ENCODE measurements around the gene SOX6. TPM values are rescaled to one million over a fixed set of nuclear protein-coding genes. Genes with fewer than 3 reads are reported as not detected.
"Not testable (repeated sequence)": the region's sequence is repeated elsewhere in the genome, so short reads cannot be mapped to it uniquely, and the experiment has no call there.

The SOX6 gene
- total RNA-seq, 1 experiment from 2014 or later = 18.4 TPM

DNA sequence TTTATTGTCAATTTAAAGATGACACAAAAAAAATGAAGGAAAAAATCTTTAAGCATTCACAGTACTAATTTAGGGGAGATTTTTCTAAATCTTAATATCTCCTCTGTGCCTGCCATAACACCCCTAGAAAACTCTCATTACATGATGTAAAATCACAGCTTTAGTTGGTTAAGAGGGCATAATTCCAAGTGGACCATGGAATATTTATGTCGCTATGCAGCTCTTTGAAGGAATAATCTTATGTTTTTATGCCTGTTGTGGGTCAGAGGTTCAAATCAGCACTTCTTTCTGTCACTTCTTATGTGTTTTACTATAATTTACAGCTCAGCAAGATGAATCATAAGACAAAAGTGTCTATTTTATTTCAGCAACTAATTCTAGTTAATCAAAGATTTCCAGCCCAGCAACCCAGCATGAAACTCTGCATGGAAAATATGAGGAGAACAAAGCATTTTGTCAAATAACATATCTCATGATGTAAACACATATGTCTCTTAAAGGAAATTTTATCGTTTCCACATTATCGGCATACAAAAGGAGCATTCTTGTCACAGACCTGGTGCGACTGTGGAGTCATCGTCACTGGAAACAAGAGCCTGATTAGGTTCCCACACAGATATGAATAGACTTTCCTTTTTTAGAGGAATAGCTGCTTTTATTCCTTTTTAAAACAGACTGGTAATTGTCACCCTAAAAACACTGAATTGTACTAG lies 274.8 kb downstream of the SOX6 start:
- intact Hi-C loops (cut with micrococcal nuclease; ENCODE audit: unreplicated experiment) = no loop called here
- TF ChIP-seq CTCF (IDR thresholded peaks at IDR 0.05; ENCODE audit: unreplicated experiment) = no peak
- H3K4me3 Mint-ChIP-seq (ENCODE audit: low read depth, unreplicated experiment) = no peak overlapping the region
- BruUV-seq (replicated peaks) = no TSS peak
- CTCF ChIA-PET = interaction anchor here (1.4 kb wide), 1 partner anchor 8 kb away, joined by 3 read pairs; no protein-coding TSS in a partner anchor
- H3K9me3 Mint-ChIP-seq (ENCODE audit: low read depth, unreplicated experiment) = no peaks in the 10 kb centered on the region
- DNase-seq = no peak
- H3K27me3 Mint-ChIP-seq (ENCODE audit: unreplicated experiment) = no peaks in the 10 kb centered on the region
- H3K4me1 Mint-ChIP-seq (ENCODE audit: low read depth, unreplicated experiment) = peaks cover 14% of the 10 kb centered on the region
- no peaks in the 10 kb centered on the region for H3K36me3 Mint-ChIP-seq (ENCODE audit: insufficient read depth, unreplicated experiment)
- H3K27ac Mint-ChIP-seq (ENCODE audit: unreplicated experiment) = no peak overlapping the region

DNA sequence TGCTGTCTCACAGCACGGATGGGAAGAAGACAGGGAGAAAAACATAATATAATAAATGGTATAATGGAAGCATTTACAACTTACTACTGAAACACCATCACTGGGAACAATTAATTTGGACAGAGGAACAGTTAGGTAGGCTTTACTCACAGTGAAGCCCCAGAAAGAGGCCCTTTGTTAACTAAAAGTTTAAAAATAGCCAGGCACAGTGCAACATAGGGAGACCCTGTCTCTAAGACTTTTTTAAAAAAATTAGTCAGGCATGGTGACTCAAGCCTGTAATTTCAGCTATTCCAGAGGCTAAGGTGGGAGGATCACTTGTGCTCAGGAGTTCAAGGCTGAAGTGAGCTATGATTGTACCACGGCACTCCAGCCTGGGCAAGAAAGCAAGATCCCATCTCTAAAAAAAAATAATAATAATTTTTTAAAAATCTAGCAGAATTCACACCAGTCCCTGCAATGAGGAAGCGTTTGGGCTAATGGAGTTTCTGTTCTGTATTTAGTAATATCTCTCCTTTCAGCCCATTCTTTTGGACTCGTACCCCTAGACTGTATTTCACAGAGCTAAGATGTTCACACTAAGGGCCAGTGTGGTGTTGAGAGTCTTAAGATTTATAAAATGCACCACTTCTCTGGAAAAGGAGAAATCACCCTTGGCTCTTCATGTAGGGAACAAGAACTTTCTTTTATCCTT lies 275.5 kb downstream of the SOX6 start:
- intact Hi-C loops (cut with micrococcal nuclease; ENCODE audit: unreplicated experiment) = no loop called here
- Mint-ChIP-seq H3K27ac (ENCODE audit: unreplicated experiment) (no peak overlapping the region), H3K27me3 (ENCODE audit: unreplicated experiment) (no peaks in the 10 kb centered on the region), H3K9me3 (ENCODE audit: low read depth, unreplicated experiment) (peaks cover 2% of the 10 kb centered on the region), H3K36me3 (ENCODE audit: insufficient read depth, unreplicated experiment) (no peaks in the 10 kb centered on the region), H3K4me3 (ENCODE audit: low read depth, unreplicated experiment) (no peak overlapping the region), H3K4me1 (ENCODE audit: low read depth, unreplicated experiment) (peaks cover 14% of the 10 kb centered on the region)
- no TSS peak for BruUV-seq (replicated peaks)
- no peak for TF ChIP-seq CTCF (IDR thresholded peaks at IDR 0.05; ENCODE audit: unreplicated experiment)
- no peak for DNase-seq
- CTCF ChIA-PET = interaction anchor here (0.7 to 1.4 kb wide), 2 partner anchors 9 to 48 kb away, joined by 3 read pairs; no protein-coding TSS in a partner anchor

DNA sequence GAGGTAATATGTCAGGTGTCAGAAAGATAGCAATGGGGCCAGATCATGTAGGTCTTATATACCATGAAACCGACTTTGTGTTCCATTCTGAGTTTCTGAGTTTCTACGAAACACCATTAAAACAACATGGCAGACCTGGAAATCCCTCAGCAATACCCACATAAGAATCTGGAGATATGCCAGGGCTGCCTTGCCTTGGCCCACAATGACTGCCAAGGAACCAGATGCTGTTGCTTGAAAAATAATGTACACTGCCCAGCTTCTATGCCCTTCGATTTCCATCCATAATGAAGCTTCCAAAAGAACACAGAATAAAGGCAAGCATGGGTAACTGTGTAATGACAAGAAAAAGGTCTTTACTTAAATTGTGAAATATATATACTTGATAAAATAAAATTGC lies 277.4 kb downstream of the SOX6 start:
- CTCF ChIA-PET = no interaction called here
- TF ChIP-seq CTCF (IDR thresholded peaks at IDR 0.05; ENCODE audit: unreplicated experiment) = no peak
- Mint-ChIP-seq H3K27me3 (ENCODE audit: unreplicated experiment) (no peaks in the 10 kb centered on the region), H3K27ac (ENCODE audit: unreplicated experiment) (no peak overlapping the region), H3K36me3 (ENCODE audit: insufficient read depth, unreplicated experiment) (no peaks in the 10 kb centered on the region), H3K9me3 (ENCODE audit: low read depth, unreplicated experiment) (peaks cover 6% of the 10 kb centered on the region), H3K4me3 (ENCODE audit: low read depth, unreplicated experiment) (no peak overlapping the region), H3K4me1 (ENCODE audit: low read depth, unreplicated experiment) (peaks cover 14% of the 10 kb centered on the region)
- intact Hi-C loops (cut with micrococcal nuclease; ENCODE audit: unreplicated experiment) = no loop called here
- no peak for DNase-seq
- no TSS peak for BruUV-seq (replicated peaks)

DNA sequence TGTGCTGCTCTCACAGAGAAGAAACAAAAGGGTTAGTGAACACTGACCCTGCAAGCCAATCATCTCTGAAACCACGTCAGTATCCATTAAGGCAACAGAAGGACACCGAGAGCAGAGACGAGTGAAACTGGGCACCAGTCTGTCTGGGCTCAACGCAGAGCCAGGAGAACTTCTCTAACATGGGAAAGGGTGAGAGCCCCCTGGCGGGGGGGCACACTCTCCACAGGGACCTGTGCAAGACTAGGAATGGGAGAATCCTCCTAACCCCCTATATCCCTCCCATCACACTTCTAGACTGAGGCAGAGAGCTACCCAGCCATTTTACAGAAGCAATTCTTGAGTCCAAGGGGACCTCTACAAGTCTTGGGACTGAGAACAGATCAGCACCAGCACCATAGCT lies 285.8 kb downstream of the SOX6 start:
- no peak for DNase-seq
- H3K4me3 Mint-ChIP-seq (ENCODE audit: low read depth, unreplicated experiment) = no peak overlapping the region
- no peaks in the 10 kb centered on the region for H3K36me3 Mint-ChIP-seq (ENCODE audit: insufficient read depth, unreplicated experiment)
- TF ChIP-seq CTCF (IDR thresholded peaks at IDR 0.05; ENCODE audit: unreplicated experiment) = no peak
- no peak overlapping the region for H3K27ac Mint-ChIP-seq (ENCODE audit: unreplicated experiment)
- CTCF ChIA-PET = no interaction called here
- no TSS peak for BruUV-seq (replicated peaks)
- H3K27me3 Mint-ChIP-seq (ENCODE audit: unreplicated experiment) = no peaks in the 10 kb centered on the region
- intact Hi-C loops (cut with micrococcal nuclease; ENCODE audit: unreplicated experiment) = no loop called here
- H3K4me1 Mint-ChIP-seq (ENCODE audit: low read depth, unreplicated experiment) = no peaks in the 10 kb centered on the region
- H3K9me3 Mint-ChIP-seq (ENCODE audit: low read depth, unreplicated experiment) = peaks cover 4% of the 10 kb centered on the region

- H3K27me3 Mint-ChIP-seq (ENCODE audit: unreplicated experiment); DNase-seq; intact Hi-C loops (cut with micrococcal nuclease; ENCODE audit: unreplicated experiment); H3K9me3 Mint-ChIP-seq (ENCODE audit: low read depth, unreplicated experiment); CTCF ChIA-PET; H3K4me3 Mint-ChIP-seq (ENCODE audit: low read depth, unreplicated experiment); BruUV-seq (replicated peaks); H3K27ac Mint-ChIP-seq (ENCODE audit: unreplicated experiment); H3K4me1 Mint-ChIP-seq (ENCODE audit: low read depth, unreplicated experiment); H3K36me3 Mint-ChIP-seq (ENCODE audit: insufficient read depth, unreplicated experiment): not testable (repeated sequence)
Observed at GRCh38 chr11:16067268-16067667, 289.1 kb downstream of the SOX6 start.

All from Calu3 (cell line).